ENCODE measurements around the gene EIF4B.

Gene EIF4B

GRCh38 chr12:53005986-53006809, at the start of gene EIF4B:
Gene EIF4B, plus strand, starts transcription at chr12:53006456. Its CDS starts 28 bp downstream, at chr12:53006484.
- no peak for TF ChIP-seq JUND (IDR thresholded peaks at IDR 0.05; ENCODE audit: low read depth)
- peak; percentile 95 to 100 for DNase-seq (ENCODE audit: low read depth in 1 of 2, low spot score in 1 of 2)
- in situ Hi-C loops (cut with HindIII; ENCODE audit: low pct_unique_long_range_greater_than_20kb, low sequenced_read_pairs), result no loop called here

- TF ChIP-seq JUND (IDR thresholded peaks at IDR 0.05; ENCODE audit: low read depth), result no peak
- DNase-seq (ENCODE audit: low read depth in 1 of 2, low spot score in 1 of 2), result peak in 1 of 2 experiments; percentile 56
- in situ Hi-C loops (cut with HindIII; ENCODE audit: low pct_unique_long_range_greater_than_20kb, low sequenced_read_pairs), result no loop called here
These were observed 49.3 kb upstream of the EIF4B start for GRCh38 chr12:52956987-52957386.

- in situ Hi-C loops (cut with HindIII; ENCODE audit: low pct_unique_long_range_greater_than_20kb, low sequenced_read_pairs), result no loop called here
- no peak for DNase-seq (ENCODE audit: low read depth in 1 of 2, low spot score in 1 of 2)
- no peak for TF ChIP-seq JUND (IDR thresholded peaks at IDR 0.05; ENCODE audit: low read depth)
These were observed 41.5 kb upstream of the EIF4B start for GRCh38 chr12:52964556-52965336.

- in situ Hi-C loops (cut with HindIII; ENCODE audit: low pct_unique_long_range_greater_than_20kb, low sequenced_read_pairs), result no loop called here
- no peak for TF ChIP-seq JUND (IDR thresholded peaks at IDR 0.05; ENCODE audit: low read depth)
- no peak for DNase-seq (ENCODE audit: low read depth in 1 of 2, low spot score in 1 of 2)
These were observed 40.9 kb upstream of the EIF4B start for GRCh38 chr12:52965337-52965731.

GRCh38 chr12:52969166-52969795, 37.0 kb upstream of the EIF4B start:
- DNase-seq (ENCODE audit: low read depth in 1 of 2, low spot score in 1 of 2), result no peak
- TF ChIP-seq JUND (IDR thresholded peaks at IDR 0.05; ENCODE audit: low read depth), result no peak
- in situ Hi-C loops (cut with HindIII; ENCODE audit: low pct_unique_long_range_greater_than_20kb, low sequenced_read_pairs), result no loop called here

GRCh38 chr12:52969828-52970569, 36.3 kb upstream of the EIF4B start:
- in situ Hi-C loops (cut with HindIII; ENCODE audit: low pct_unique_long_range_greater_than_20kb, low sequenced_read_pairs), result no loop called here
- TF ChIP-seq JUND (IDR thresholded peaks at IDR 0.05; ENCODE audit: low read depth), result peak; percentile 80; the same call in 1 of the 2 replicates
- peak in 1 of 2 experiments; percentile 100 for DNase-seq (ENCODE audit: low read depth in 1 of 2, low spot score in 1 of 2)

GRCh38 chr12:52971679-52972329, 34.5 kb upstream of the EIF4B start:
- no peak; the same call in 1 of the 2 replicates for TF ChIP-seq JUND (IDR thresholded peaks at IDR 0.05; ENCODE audit: low read depth)
- peak in 1 of 2 experiments; percentile 98 for DNase-seq (ENCODE audit: low read depth in 1 of 2, low spot score in 1 of 2)
- in situ Hi-C loops (cut with HindIII; ENCODE audit: low pct_unique_long_range_greater_than_20kb, low sequenced_read_pairs), result no loop called here

GRCh38 chr12:52975204-52975603, 31.1 kb upstream of the EIF4B start:
- DNase-seq (ENCODE audit: low read depth in 1 of 2, low spot score in 1 of 2), result peak in 1 of 2 experiments; percentile 64
- no peak for TF ChIP-seq JUND (IDR thresholded peaks at IDR 0.05; ENCODE audit: low read depth)
- in situ Hi-C loops (cut with HindIII; ENCODE audit: low pct_unique_long_range_greater_than_20kb, low sequenced_read_pairs), result no loop called here

GRCh38 chr12:52975820-52976573, 30.3 kb upstream of the EIF4B start:
- peak in 1 of 2 experiments; percentile 93 for DNase-seq (ENCODE audit: low read depth in 1 of 2, low spot score in 1 of 2)
- in situ Hi-C loops (cut with HindIII; ENCODE audit: low pct_unique_long_range_greater_than_20kb, low sequenced_read_pairs), result no loop called here
- TF ChIP-seq JUND (IDR thresholded peaks at IDR 0.05; ENCODE audit: low read depth), result no peak

GRCh38 chr12:52976574-52977071, 29.6 kb upstream of the EIF4B start:
- peak in 1 of 2 experiments; percentile 77 for DNase-seq (ENCODE audit: low read depth in 1 of 2, low spot score in 1 of 2)
- in situ Hi-C loops (cut with HindIII; ENCODE audit: low pct_unique_long_range_greater_than_20kb, low sequenced_read_pairs), result no loop called here
- no peak for TF ChIP-seq JUND (IDR thresholded peaks at IDR 0.05; ENCODE audit: low read depth)

- TF ChIP-seq JUND (IDR thresholded peaks at IDR 0.05; ENCODE audit: low read depth), result no peak
- in situ Hi-C loops (cut with HindIII; ENCODE audit: low pct_unique_long_range_greater_than_20kb, low sequenced_read_pairs), result no loop called here
- DNase-seq (ENCODE audit: low read depth in 1 of 2, low spot score in 1 of 2), result no peak
These were observed 29.1 kb upstream of the EIF4B start for GRCh38 chr12:52977170-52977569.
